Transverse colon (tissue), 3 donors: ENCODE results near the gene BOK.

Experiments
- CTCF ChIP-seq, 5 experiments: fragments of 200-600 bp in 3 of 5; fragments of 450-650 bp in 2 of 5; sonication (generic) in 3 of 5; IDR thresholded peaks; 1 replicate in 2 of 5; 2 replicates in 3 of 5; pipeline ENCODE4 v1.5.1; 2016 to 2017; ENCODE audit warnings: antibody characterized with exemption in 5 of 5, inconsistent platforms in 3 of 5, mild to moderate bottlenecking in 2 of 5, moderate library complexity in 1 of 5
- POLR2A ChIP-seq: fragments of 450-650 bp; IDR thresholded peaks from one replicate; pipeline ENCODE4 v1.6.1; 2016; ENCODE audit warnings: antibody characterized with exemption, mild to moderate bottlenecking, moderate library complexity

- no peak for TF ChIP-seq CTCF (IDR thresholded peaks at IDR 0.05)
- no peak for TF ChIP-seq POLR2A
Measured at GRCh38 chr2:241563031-241563507, 4.5 kb downstream of the BOK start.
